GM12875 (cell line): ENCODE results near the gene TMOD1.

Source experiments
- H3K4me3 ChIP-seq: one replicate; pipeline ENCODE4 v1.5.1; 2011; ENCODE audit warnings: low read depth, low read length, control low read depth
- CTCF ChIP-seq: IDR thresholded peaks from 2 replicates; pipeline ENCODE4 v1.5.1; 2011; ENCODE audit warnings: low read depth, mild to moderate bottlenecking, control low read depth, inconsistent platforms, low read length, moderate library complexity, borderline replicate concordance; ENCODE audit not compliant: insufficient read depth

Gene TMOD1

GRCh38 chr9:97560851-97561250 lies 59.4 kb downstream of the TMOD1 start:
- H3K4me3 ChIP-seq = no peak overlapping the region
- no peak for TF ChIP-seq CTCF

GRCh38 chr9:97561501-97561900 lies 60.0 kb downstream of the TMOD1 start:
- no peak overlapping the region for H3K4me3 ChIP-seq

GRCh38 chr9:97562542-97562941 lies 61.1 kb downstream of the TMOD1 start:
- H3K4me3 ChIP-seq = no peak overlapping the region
- no peak for TF ChIP-seq CTCF

More at GRCh38 chr9:97561501-97561900, 60.0 kb downstream of the TMOD1 start:
- TF ChIP-seq CTCF = no peak

- TF ChIP-seq CTCF = no peak
- no peak overlapping the region for H3K4me3 ChIP-seq
These were observed 62.1 kb downstream of the TMOD1 start for GRCh38 chr9:97563458-97564135.

- no peak for TF ChIP-seq CTCF
- H3K4me3 ChIP-seq = no peak overlapping the region
These were observed 63.1 kb downstream of the TMOD1 start for GRCh38 chr9:97564291-97565175.

GRCh38 chr9:97565262-97565661 lies 63.8 kb downstream of the TMOD1 start:
- no peak for TF ChIP-seq CTCF

More at GRCh38 chr9:97565262-97565661, 63.8 kb downstream of the TMOD1 start:
- H3K4me3 ChIP-seq = no peak overlapping the region
